HG03066 (cell line): Measurements from ENCODE around the gene MAGOH.
"Not testable (repeated sequence)": the region's sequence is repeated elsewhere in the genome, so short reads cannot be mapped to it uniquely, and the experiment has no call there.

Source experiments
- ATAC-seq: cut with Tn5 transposase; IDR thresholded peaks from one replicate; pipeline ENCODE4 v1.9.1; 2021; ENCODE audit warnings: low read depth; ENCODE audit not compliant: unreplicated experiment

MAGOH gene

DNA sequence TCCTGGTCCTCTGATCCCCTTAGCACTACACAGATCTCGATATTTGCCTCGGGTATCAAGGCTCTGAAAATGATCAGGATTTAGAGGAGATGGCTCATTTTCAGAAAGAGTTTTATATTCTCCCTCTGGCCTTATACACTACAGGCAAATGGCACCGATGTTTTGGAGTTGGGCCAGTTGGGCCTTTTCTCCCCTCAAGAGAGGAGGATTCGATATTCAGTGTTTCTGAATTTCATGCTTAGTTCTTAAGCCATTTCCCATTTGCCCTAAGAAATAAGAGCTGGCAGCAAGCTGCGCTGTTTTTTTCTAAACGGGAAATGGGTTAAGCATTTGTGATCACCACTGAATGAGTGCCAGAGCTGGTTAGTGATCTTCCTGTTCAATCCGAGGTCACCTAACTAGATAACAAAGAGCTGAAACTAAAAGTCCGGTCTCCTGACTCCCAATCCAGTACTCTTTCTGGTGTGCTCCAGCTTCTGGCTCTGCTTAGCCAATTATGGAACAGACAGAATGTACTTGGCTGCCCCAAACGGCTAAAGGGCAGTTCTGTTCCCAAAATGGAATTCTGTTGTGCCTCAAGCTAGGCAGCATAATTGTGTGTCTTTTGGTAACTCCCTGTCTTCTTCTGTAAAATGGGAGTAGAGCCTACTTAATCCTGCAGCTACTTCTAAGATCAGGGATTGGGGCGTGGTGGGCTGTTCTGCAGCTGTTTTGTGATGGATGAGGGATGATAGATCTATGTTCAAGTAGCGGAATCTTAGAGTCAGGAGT is 42.9 kb downstream of the MAGOH start:
- no peak for ATAC-seq

DNA sequence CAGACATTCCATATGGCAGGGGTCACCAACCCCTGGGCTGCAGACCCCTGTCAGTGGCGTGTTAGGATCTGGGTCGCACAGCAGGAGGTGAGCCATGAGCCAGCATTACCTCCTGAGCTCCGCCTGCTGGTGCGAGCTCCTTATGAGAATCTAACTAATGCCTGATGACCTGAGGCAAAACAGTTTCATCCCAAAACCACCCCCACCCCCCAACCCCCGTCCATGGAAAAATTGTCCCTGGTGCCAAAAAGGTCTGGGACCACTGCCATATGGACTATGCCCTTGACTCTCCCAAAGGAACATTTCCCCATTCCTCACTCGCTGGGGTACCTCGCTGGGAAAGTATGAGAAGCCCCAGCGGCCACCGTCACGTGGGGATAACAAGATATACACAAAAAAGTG is 48.1 kb downstream of the MAGOH start:
- ATAC-seq = no peak

DNA sequence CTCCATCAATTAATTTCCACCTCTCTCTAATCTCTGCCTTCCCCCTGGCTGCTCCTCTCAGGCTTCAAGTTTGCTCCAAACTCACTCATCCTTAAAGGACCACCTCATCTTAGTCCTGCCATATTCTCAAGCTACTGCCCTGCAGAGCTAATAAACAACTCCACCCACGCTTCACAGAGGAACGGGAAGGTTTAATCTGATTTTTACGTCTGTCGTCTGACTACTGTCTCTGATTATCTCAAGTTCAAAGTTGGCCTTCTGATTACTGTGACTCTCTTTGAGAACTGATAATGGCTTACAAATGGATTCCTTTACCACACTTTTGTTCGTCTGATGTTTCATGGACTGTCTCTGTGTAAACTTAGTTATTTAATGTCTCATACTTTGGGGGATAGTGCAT is 49.3 kb downstream of the MAGOH start:
- ATAC-seq = no peak

DNA sequence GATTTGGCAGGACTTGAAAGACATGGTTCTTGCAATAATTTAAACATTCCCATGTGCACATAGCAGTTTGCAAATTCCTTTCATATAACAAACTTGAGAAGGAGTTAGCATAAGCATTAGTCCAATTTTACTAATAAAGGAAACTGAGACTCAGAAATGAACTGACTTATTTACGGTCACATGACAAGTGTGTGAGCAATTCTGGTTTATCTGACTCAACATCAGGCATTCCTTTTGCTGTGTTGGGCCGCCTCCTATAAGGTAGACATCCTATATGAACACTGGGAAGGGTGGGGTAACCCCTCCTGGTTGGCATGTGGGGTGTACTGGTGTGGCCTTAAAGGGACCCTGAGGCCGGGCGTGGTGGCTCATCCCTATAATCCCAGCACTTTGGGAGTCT is 50.2 kb downstream of the MAGOH start:
- no peak for ATAC-seq

DNA sequence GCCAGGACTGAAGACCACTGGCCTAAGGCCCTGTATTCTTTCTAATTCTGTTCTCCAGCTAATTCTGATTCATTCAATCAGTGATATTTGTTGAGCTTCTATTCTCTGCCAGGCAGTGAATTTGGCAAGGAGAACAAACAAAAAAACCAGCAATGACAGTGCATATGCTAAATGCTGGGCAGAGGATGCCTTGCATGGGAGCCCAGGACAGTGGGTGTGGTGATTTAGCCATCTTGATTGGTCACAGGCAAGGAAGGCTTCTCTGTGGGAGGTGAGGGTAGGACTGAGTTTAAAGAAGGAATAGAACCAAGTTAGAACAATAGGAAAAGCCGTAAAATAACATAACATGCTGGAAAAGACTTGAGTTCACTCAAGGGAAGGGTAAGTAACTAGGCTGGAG is 50.9 kb downstream of the MAGOH start:
- ATAC-seq = no peak

DNA sequence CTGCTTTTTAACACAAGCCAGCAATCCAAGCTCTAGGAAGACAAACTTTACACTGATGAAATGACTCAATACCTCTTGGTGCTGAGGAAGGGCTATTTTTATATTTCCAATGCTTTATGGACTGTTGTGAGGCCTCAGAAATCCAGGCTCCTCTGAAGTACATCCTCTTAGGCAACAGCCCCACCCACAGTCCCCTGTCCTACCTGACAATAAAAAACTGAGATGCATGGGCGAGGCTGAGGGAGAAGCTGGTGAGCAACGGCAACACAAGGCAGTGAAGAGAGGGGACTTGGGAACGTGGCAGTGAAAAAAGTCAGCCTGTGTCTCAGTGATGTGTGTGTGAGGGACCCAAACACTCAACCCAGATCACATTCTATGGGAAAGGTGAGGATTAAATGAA is 51.8 kb downstream of the MAGOH start:
- ATAC-seq = no peak

DNA sequence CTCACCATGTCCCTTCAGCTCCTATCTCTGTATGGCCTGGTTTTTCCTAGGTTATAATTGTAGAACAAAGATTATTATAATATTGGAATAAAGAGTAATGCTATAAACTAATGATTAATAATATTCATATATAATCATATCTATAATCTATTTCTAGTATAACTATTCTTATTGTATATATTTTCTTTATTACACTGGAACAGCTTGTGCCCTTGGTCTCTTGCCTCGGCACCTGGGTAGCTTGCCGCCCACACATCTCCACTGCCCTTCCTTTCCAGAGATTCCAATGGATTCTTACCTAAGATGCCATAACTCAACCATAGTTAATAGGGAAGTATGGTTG is 52.4 kb downstream of the MAGOH start:
- not testable (repeated sequence) for ATAC-seq

DNA sequence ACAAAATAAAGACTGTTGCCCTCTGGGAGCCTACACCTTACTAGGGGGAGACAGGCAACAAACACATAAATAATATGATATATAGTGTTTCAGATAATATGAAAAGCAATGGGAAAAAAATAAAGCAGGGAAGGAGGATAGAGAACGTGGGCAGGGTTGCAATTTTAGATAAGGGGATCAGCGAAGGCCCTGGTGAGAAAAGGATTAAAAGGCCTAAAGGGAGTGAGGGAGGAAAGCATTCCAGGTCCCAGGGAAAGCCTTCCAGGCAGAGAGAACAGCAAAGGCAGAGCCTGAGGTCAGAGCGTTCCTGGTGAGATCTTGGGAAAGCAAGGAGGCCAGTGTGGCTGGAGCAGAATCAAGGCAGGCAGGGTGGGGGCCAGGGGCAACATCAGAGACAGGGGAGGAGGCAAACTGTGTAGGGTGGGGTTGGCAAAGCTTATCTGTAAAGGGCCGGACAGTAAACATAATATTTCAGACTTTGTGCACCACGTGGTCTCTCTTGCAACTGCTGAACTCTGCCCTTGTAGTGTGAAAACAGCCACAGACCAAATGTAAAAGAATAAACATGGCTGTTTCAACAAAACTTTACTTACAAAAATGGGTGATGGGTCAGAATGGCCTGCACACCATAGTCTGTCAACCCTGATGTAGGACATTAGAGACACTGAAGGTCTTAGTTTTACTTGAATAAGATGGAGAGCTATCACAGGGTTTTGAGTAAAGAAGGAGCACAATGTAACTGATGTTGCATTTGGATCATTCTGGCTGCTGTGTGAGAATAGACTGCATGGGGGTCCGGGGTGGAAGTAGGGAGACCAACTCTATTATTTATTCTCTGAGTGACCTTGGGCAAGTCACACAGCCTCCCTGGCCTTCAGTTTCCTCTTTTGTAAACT is 55.0 kb downstream of the MAGOH start:
- ATAC-seq = no peak

DNA sequence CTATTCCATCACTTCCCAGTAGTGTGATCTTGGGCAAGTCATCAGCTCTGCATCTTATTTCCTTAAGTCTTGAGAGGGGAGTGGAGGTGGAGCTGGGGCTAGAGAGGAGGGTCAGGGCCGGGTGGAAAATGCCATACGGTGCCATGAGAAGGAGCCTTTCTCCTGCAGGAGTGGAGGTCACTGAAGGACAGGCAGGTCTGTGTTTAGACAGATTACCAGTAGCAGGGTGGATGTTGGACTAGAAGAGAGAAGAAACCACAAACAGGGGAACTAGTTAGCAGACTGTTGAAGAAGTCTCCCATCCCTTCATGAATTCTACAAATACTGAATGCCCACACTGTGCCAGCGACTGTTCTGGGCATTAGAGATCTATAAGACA is 55.6 kb downstream of the MAGOH start:
- no peak for ATAC-seq

DNA sequence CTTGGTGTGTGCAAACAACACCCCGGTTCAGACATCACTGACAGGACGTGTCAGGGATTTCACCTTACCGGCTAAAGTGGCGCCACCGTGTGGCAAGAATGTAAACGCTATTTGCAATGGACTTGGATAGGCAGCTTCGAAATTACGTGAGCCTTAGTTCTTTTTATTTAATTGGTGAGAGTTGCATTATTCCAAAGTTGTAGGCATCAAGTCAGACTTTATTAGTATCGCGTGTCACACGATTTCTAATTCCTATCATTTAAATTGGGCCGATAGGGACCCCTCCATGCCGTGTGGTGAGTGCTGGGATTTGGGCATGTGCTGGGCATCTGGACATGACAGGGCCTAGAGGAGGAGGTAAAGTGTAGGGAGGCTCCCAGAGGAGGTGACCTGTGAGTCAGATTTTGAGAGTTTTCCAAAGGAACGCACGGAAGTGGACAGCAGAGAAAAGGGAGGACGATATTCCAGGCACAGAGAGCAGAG is 56.2 kb downstream of the MAGOH start:
- no peak for ATAC-seq

DNA sequence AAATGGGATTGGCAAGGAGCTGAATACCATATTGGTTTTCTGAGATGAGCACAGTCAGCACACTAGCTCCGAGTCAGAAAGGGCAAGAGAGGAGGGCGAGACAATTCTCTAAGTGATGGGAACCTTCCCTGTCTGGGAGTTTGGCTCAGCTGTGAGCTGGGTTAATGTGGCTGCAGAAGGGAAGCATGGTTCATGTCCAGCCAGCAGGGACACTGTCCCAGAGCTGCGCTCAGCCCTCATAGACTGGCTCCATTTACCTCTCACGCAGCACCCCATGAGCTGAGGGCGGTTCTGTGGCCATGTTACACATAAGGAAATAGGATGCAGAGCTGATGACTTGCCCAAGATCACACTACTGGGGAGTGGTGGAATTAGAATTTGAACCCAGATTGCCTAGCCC is 57.4 kb downstream of the MAGOH start:
- ATAC-seq = no peak

DNA sequence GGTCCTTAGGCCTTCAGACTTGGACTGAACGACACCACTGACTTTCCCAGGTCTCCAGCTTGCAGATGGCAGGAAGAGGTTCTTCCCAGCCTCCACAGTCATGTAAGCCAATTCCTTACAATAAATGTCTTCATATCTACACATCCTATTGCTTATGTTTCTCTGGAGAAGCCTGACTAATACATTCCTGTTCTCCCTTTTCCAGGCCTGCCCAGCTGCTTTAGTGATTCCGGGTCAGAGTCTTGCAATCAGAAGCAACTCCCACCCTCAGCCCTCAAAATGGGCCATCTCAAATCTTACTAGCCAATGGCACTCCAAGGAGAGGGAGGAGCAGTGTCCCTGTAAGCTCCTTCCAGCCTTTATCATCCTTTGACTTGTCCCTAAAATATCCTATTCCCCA is 58.1 kb downstream of the MAGOH start:
- no peak for ATAC-seq
